ENCODE results near the gene TST. TPM values are rescaled to one million over a fixed set of nuclear protein-coding genes. Genes with fewer than 3 reads are reported as not detected.

Gene TST
- total RNA-seq, 4 donors from 2014 or later, result 60.8 to 163 (median 82.9) TPM

- TF ChIP-seq POLR2A (IDR thresholded peaks at IDR 0.05) (no peak), CTCF (IDR thresholded peaks at IDR 0.05) (no peak)
- DNase-seq, result no peak
- Histone ChIP-seq H3K36me3 (no peaks in the 10 kb centered on the region), H3K27ac (no peak overlapping the region), H3K27me3 (peaks cover 0 to 36% (median 0%) of the 10 kb centered on the region in 4 donors), H3K9me3 (peaks cover 0 to 8% (median 8%) of the 10 kb centered on the region in 3 donors), H3K4me1 (peaks cover 5 to 29% (median 10%) of the 10 kb centered on the region in 3 donors), H3K4me3 (no peak overlapping the region)
- WGBS, 2 donors, result 37 to 51% methylated on average over 4 to 5 of the region's 5 CpGs
- intact Hi-C loops (cut with DNase I), result loop anchor here (10.0 kb wide), 1 partner anchor 63 kb away; no protein-coding TSS in a partner anchor
Observed at GRCh38 chr22:36982136-36982535, 37.1 kb downstream of the TST start.

GRCh38 chr22:36981247-36981775, 37.9 kb downstream of the TST start:
- Histone ChIP-seq H3K27me3 (peaks cover 0 to 39% (median 0%) of the 10 kb centered on the region in 4 donors), H3K4me3 (no peak overlapping the region), H3K36me3 (no peaks in the 10 kb centered on the region), H3K27ac (no peak overlapping the region), H3K9me3 (peaks cover 0 to 8% (median 7%) of the 10 kb centered on the region in 3 donors), H3K4me1 (peaks cover 5 to 30% (median 10%) of the 10 kb centered on the region in 3 donors)
- TF ChIP-seq POLR2A (IDR thresholded peaks at IDR 0.05), result no peak
- TF ChIP-seq CTCF (IDR thresholded peaks at IDR 0.05), result no peak
- no peak for DNase-seq
- intact Hi-C loops (cut with DNase I), result loop anchor here (10.0 kb wide), 1 partner anchor 63 kb away; no protein-coding TSS in a partner anchor
- WGBS, 2 donors, result 64 to 78% methylated on average over 11 to 13 of the region's 16 CpGs

GRCh38 chr22:36979016-36979910, 40.0 kb downstream of the TST start:
- peaks cover 5 to 23% (median 5%) of the 10 kb centered on the region in 3 donors for H3K4me1 ChIP-seq
- TF ChIP-seq CTCF (IDR thresholded peaks at IDR 0.05) (no peak), POLR2A (IDR thresholded peaks at IDR 0.05) (no peak)
- no peaks in the 10 kb centered on the region for H3K9me3 ChIP-seq
- intact Hi-C loops (cut with DNase I), result loop anchor here (5.0 to 10.0 kb wide), 2 partner anchors 117 to 194 kb away; partner anchors contain the start of gene NCF4
- H3K27me3 ChIP-seq, result peaks cover 0 to 35% (median 0%) of the 10 kb centered on the region in 4 donors
- 82 to 89% methylated on average over 7 to 8 of the region's 13 CpGs for WGBS, 2 donors
- no peak overlapping the region for H3K4me3 ChIP-seq
- no peaks in the 10 kb centered on the region for H3K36me3 ChIP-seq
- no peak for DNase-seq
- no peak overlapping the region for H3K27ac ChIP-seq

- Histone ChIP-seq H3K27ac (peak overlapping the region in 3 of 4 donors; percentile 49 to 65 (median 50)), H3K4me1 (peaks cover 5 to 23% (median 5%) of the 10 kb centered on the region in 3 donors), H3K9me3 (no peaks in the 10 kb centered on the region), H3K36me3 (no peaks in the 10 kb centered on the region), H3K27me3 (peaks cover 0 to 23% (median 0%) of the 10 kb centered on the region in 4 donors), H3K4me3 (peak overlapping the region; percentile 25 to 58 (median 44))
- 8 to 10% methylated on average over 18 of the region's 18 CpGs for WGBS, 2 donors
- DNase-seq, result peak; percentile 42
- no peak for TF ChIP-seq POLR2A (IDR thresholded peaks at IDR 0.05)
- TF ChIP-seq CTCF (IDR thresholded peaks at IDR 0.05), result peak; percentile 89 to 98 (median 96)
- intact Hi-C loops (cut with DNase I), result loop anchor here (5.0 to 10.0 kb wide), 2 partner anchors 116 to 193 kb away; partner anchors contain the start of gene NCF4
Observed at GRCh38 chr22:36977947-36978660, 41.1 kb downstream of the TST start.

Measured in esophagus squamous epithelium (tissue), 5 donors.